ENCODE results near the gene SCN7A. TPM values are rescaled to one million over a fixed set of nuclear protein-coding genes. Genes with fewer than 3 reads are reported as not detected.
"Not testable (repeated sequence)": the region's sequence is repeated elsewhere in the genome, so short reads cannot be mapped to it uniquely, and the experiment has no call there.

Gene SCN7A
- total and polyA plus RNA-seq, 8 donors: 21.9 to 112 (median 91.0) TPM

DNA sequence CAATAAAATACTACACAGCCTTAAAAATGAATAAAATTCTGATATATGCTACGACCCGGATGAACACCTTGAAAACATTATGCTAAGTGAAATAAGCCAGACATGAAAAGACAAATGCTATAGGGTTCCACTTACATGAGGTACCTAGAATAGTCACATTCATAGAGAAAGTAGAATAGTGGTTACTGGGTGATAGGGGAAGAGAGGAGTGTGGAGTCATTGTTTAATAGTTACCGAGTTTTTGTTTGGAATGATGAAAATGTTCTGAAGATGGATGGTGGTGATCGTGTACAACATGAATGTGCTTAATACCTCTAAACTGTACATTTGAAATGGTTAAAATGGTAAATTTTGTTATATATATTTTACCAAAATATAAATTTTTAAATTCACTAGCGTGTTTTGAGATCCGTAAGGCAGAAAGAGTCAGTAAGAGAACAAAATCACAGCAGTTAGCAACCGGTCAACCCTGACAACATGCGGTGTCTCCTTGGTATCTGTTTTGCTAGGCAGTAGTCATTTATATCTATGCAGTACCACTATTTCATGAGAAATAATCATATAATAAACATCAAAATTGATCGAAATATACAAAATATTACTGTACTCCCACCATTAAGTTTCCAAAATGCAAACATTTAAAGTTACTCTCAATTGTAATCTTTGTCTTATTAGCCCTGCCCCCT lies 129.4 kb downstream of the SCN7A start:
- DNase-seq: no peak
- Histone ChIP-seq H3K9me3 (no peaks in the 10 kb centered on the region), H3K4me1 (no peaks in the 10 kb centered on the region), H3K27me3 (no peaks in the 10 kb centered on the region), H3K4me3 (no peak overlapping the region), H3K36me3 (no peaks in the 10 kb centered on the region), H3K27ac (no peak overlapping the region)
- intact Hi-C loops (cut with DNase I): no loop called here
- no peak for TF ChIP-seq CTCF (IDR thresholded peaks at IDR 0.05)
- no peak for ATAC-seq

GRCh38 chr2:166361351-166362153 lies 132.5 kb downstream of the SCN7A start:
- Histone ChIP-seq H3K9me3 (no peaks in the 10 kb centered on the region), H3K36me3 (no peaks in the 10 kb centered on the region), H3K4me1 (no peaks in the 10 kb centered on the region), H3K27ac (no peak overlapping the region), H3K4me3 (no peak overlapping the region), H3K27me3 (no peaks in the 10 kb centered on the region)
- DNase-seq (peak in 1 of 4 donors; percentile 21), ATAC-seq (peak; percentile 78)
- peak; percentile 2 to 30 for TF ChIP-seq CTCF (IDR thresholded peaks at IDR 0.05)
- intact Hi-C loops (cut with DNase I): no loop called here

GRCh38 chr2:166360906-166361305 lies 133.1 kb downstream of the SCN7A start:
- Histone ChIP-seq H3K9me3 (no peaks in the 10 kb centered on the region), H3K36me3 (no peaks in the 10 kb centered on the region), H3K27ac (no peak overlapping the region), H3K27me3 (no peaks in the 10 kb centered on the region), H3K4me3 (no peak overlapping the region), H3K4me1 (no peaks in the 10 kb centered on the region)
- intact Hi-C loops (cut with DNase I): no loop called here
- no peak for ATAC-seq
- no peak for DNase-seq
- TF ChIP-seq CTCF (IDR thresholded peaks at IDR 0.05): no peak

DNA sequence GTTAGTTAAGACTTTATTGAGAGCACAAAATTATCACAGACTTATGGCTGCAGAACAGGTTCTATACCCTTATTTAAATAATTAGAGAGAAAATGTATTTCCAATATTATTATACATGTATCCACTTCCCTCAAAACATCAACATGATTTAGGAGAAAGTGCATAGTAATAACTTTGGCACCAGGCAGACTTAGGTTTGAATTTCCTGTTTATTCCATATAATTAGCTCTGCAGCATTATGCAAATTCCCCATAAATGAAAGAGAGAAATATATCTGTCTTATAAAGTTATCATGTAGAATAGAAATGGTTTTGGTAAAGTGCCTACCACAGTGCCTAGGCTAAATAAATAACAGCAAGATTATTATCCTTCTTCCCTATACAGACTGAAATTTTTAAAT lies 133.6 kb downstream of the SCN7A start:
- TF ChIP-seq CTCF (IDR thresholded peaks at IDR 0.05): no peak
- H3K27me3 ChIP-seq: no peaks in the 10 kb centered on the region
- no peak overlapping the region for H3K4me3 ChIP-seq
- H3K4me1 ChIP-seq: no peaks in the 10 kb centered on the region
- no peak overlapping the region for H3K27ac ChIP-seq
- no peaks in the 10 kb centered on the region for H3K9me3 ChIP-seq
- no peaks in the 10 kb centered on the region for H3K36me3 ChIP-seq
- ATAC-seq (no peak), DNase-seq (no peak)
- intact Hi-C loops (cut with DNase I): no loop called here

DNA sequence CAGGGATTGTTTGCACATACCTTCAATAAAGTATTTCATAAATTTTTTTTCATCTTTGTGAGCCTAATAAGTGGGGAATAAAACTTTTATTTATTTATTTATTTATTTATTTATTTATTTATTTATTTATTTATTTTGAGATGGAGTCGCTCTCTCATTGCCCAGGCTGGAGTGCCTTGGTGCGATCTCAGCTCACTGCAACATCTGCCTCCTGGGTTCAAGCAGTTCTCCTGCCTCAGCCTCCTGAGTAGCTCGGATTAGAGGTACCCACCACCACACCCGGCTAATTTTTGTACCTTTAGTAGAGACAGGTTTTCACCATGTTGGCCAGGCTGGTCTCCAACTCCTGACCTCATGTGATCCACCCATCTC lies 136.1 kb downstream of the SCN7A start:
- H3K27ac ChIP-seq; H3K9me3 ChIP-seq; DNase-seq; H3K27me3 ChIP-seq; H3K4me3 ChIP-seq; H3K36me3 ChIP-seq; ATAC-seq; intact Hi-C loops (cut with DNase I); H3K4me1 ChIP-seq: not testable (repeated sequence)
